HepG2 (cell line): ENCODE results near the gene VARS2. TPM values are rescaled to one million over a fixed set of nuclear protein-coding genes. Genes with fewer than 3 reads are reported as not detected.

Source experiments
- BATF2 ChIP-seq: sonication (generic); formaldehyde crosslinking; IDR thresholded peaks from 2 replicates; pipeline ENCODE4 v1.8.0; 2022; ENCODE audit warnings: mild to moderate bottlenecking, missing genetic modification reagents, moderate library complexity
- CBX2 ChIP-seq, 2 experiments: fragments of 200-600 bp in 1 of 2; sonication (generic); formaldehyde crosslinking in 1 of 2; IDR thresholded peaks; 2 replicates each; pipeline versions ENCODE4 v1.7.0 to v1.8.1; 2018 to 2022; ENCODE audit warnings: low read depth in 2 of 2, low read length in 1 of 2, mild to moderate bottlenecking in 1 of 2, missing genetic modification reagents in 1 of 2
- CSRNP2 ChIP-seq: sonication (generic); formaldehyde crosslinking; conservative IDR thresholded peaks from 2 replicates; pipeline ENCODE4 v1.8.0; 2022; ENCODE audit warnings: low read depth, missing genetic modification reagents
- ELK4 ChIP-seq: sonication (generic); formaldehyde crosslinking; IDR thresholded peaks from 2 replicates; pipeline ENCODE4 v1.9.0; 2021; ENCODE audit warnings: missing genetic modification reagents, borderline replicate concordance
- GTF3A ChIP-seq: sonication (generic); formaldehyde crosslinking; conservative IDR thresholded peaks from 2 replicates; pipeline ENCODE4 v1.4.0; 2020; ENCODE audit warnings: mild to moderate bottlenecking, missing genetic modification reagents
- JUN ChIP-seq: sonication (generic); formaldehyde crosslinking; IDR thresholded peaks from 2 replicates; pipeline ENCODE4 v1.4.0; 2020; ENCODE audit warnings: mild to moderate bottlenecking, missing genetic modification reagents
- KDM5B ChIP-seq: sonication (generic); formaldehyde crosslinking; IDR thresholded peaks from 2 replicates; pipeline ENCODE4 v1.4.0; 2020; ENCODE audit warnings: missing genetic modification reagents, mild to moderate bottlenecking, borderline replicate concordance
- MED1 ChIP-seq: sonication (generic); formaldehyde crosslinking; IDR thresholded peaks from 2 replicates; pipeline ENCODE4 v1.4.0; 2020; ENCODE audit warnings: missing genetic modification reagents
- MTF1 ChIP-seq: sonication (generic); formaldehyde crosslinking; IDR thresholded peaks from 2 replicates; pipeline ENCODE4 v1.5.0; 2020; ENCODE audit warnings: missing genetic modification reagents
- MXD3 ChIP-seq: IDR thresholded peaks from 2 replicates; pipeline ENCODE4 v1.6.1; 2016; ENCODE audit warnings: mild to moderate bottlenecking, missing biosample characterization, missing genetic modification reagents
- MYC ChIP-seq: sonication (generic); formaldehyde crosslinking; IDR thresholded peaks from 2 replicates; pipeline ENCODE4 v1.9.0; 2021; ENCODE audit warnings: missing genetic modification reagents, borderline replicate concordance
- NR3C1 ChIP-seq: sonication (generic); formaldehyde crosslinking; IDR thresholded peaks from 2 replicates; pipeline ENCODE4 v1.4.0; 2020; ENCODE audit warnings: missing genetic modification reagents
- PRDM4 ChIP-seq: sonication (generic); formaldehyde crosslinking; IDR thresholded peaks from 2 replicates; pipeline ENCODE4 v1.9.0; 2021; ENCODE audit warnings: missing genetic modification reagents, borderline replicate concordance
- RNF2 ChIP-seq: fragments of 450-650 bp; conservative IDR thresholded peaks from 2 replicates; pipeline ENCODE4 v1.6.1; 2016; ENCODE audit warnings: low read depth
- SKI ChIP-seq: fragments of 450-650 bp; IDR thresholded peaks from one replicate; pipeline ENCODE4 v1.6.1; 2018; ENCODE audit warnings: mild to moderate bottlenecking; ENCODE audit not compliant: partially characterized antibody
- ZBTB46 ChIP-seq: sonication (generic); formaldehyde crosslinking; IDR thresholded peaks from 2 replicates; pipeline ENCODE4 v1.4.0; 2020; ENCODE audit warnings: mild to moderate bottlenecking, missing genetic modification reagents, borderline replicate concordance
- ZNF10 ChIP-seq: sonication (generic); formaldehyde crosslinking; IDR thresholded peaks from 2 replicates; pipeline ENCODE4 v1.4.0; 2020; ENCODE audit warnings: mild to moderate bottlenecking, low read depth, missing genetic modification reagents, borderline replicate concordance
- ZNF282 ChIP-seq: fragments of 450-650 bp; IDR thresholded peaks from 2 replicates; pipeline ENCODE4 v1.6.1; 2018; ENCODE audit not compliant: partially characterized antibody
- ZNF772 ChIP-seq: sonication (generic); formaldehyde crosslinking; IDR thresholded peaks from 2 replicates; pipeline ENCODE4 v1.5.0; 2020; ENCODE audit warnings: mild to moderate bottlenecking, missing genetic modification reagents
- ZNF775 ChIP-seq: sonication (generic); formaldehyde crosslinking; IDR thresholded peaks from 2 replicates; pipeline ENCODE4 v1.4.0; 2020; ENCODE audit warnings: missing genetic modification reagents, mild to moderate bottlenecking, moderate library complexity, borderline replicate concordance
- polyA plus RNA-seq, 8 experiments: library from polyadenylated mRNA; depleted of rRNA in 3 of 8; stranded (reverse) in 7 of 8; unstranded in 1 of 8; fragments of >200 nt; fragmentation: Illumina TruSeq in 4 of 8; extraction: Trizol in 4 of 8; gene quantifications; 2 replicates each; pipeline versions ENCODE4 v1.2.1 to v1.2.3, GENCODE V29; 2011 to 2016; ENCODE audit warnings: low read depth in 4 of 8, missing spikeins in 1 of 8, mixed read lengths in 1 of 8; ENCODE audit not compliant: insufficient read depth in 1 of 8
- total RNA-seq, 5 experiments: library from RNA; depleted of rRNA; stranded (reverse); fragments of >200 nt; fragmentation: Illumina TruSeq; extraction: Trizol; gene quantifications; 2 replicates each; pipeline ENCODE4 v1.2.3, GENCODE V29; 2016; ENCODE audit warnings: low read depth in 1 of 5

Gene VARS2
- total and polyA plus RNA-seq, 2 of the 13 experiments (the other 11 are each of a cell fraction or from before 2014, with no cell fraction given) = 61.8 to 71.8 TPM

GRCh38 chr6:30885999-30886896 is 27.8 kb upstream of the VARS2 start (continued):
- TF ChIP-seq KDM5B = peak; percentile 12; the same call in 1 of the 2 replicates
- no peak for TF ChIP-seq PRDM4
- TF ChIP-seq CSRNP2 (CRISPR knock-in tag) = no peak
- TF ChIP-seq SKI = no peak
- no peak for TF ChIP-seq ZNF775 (CRISPR knock-in tag)
- 0 out of 2 replicates have a peak, but pooled peaks have one; percentile 27 for TF ChIP-seq MXD3 (CRISPR knock-in tag)
- peak; percentile 31 for TF ChIP-seq MYC (CRISPR knock-in tag)
- no peak for TF ChIP-seq ZNF10 (CRISPR knock-in tag)
- TF ChIP-seq ZBTB46 = peak; percentile 93; the same call in 1 of the 2 replicates
- peak; percentile 34; the same call in 1 of the 2 replicates for TF ChIP-seq MED1 (CRISPR knock-in tag)
- TF ChIP-seq JUN (CRISPR knock-in tag) = peak; percentile 66; the same call in 1 of the 2 replicates
- no peak for TF ChIP-seq CBX2 (IDR thresholded peaks at IDR 0.05; ENCODE audit: low read depth, low read length)
- TF ChIP-seq CBX2 (CRISPR knock-in tag; IDR thresholded peaks at IDR 0.05; ENCODE audit: low read depth) = no peak
- TF ChIP-seq GTF3A (CRISPR knock-in tag) = peak; percentile 76; the same call in 1 of the 2 replicates
- TF ChIP-seq NR3C1 (CRISPR knock-in tag) = no peak
- TF ChIP-seq MTF1 (CRISPR knock-in tag) = no peak
- TF ChIP-seq BATF2 (CRISPR knock-in tag) = no peak
- no peak for TF ChIP-seq ZNF282
- TF ChIP-seq ZNF772 (CRISPR knock-in tag) = no peak
- no peak for TF ChIP-seq ELK4 (CRISPR knock-in tag)
- no peak for TF ChIP-seq RNF2
